K562 (cell line): ENCODE results near the gene ZNF544. TPM values are rescaled to one million over a fixed set of nuclear protein-coding genes. Genes with fewer than 3 reads are reported as not detected.

Experiments
- ETV6 ChIP-seq, 3 experiments: fragments of 150-350 bp in 1 of 3; sonication (generic) in 1 of 3; formaldehyde crosslinking in 1 of 3; IDR thresholded peaks; 2 replicates each; pipeline versions ENCODE4 v1.6.1 to v1.8.0; 2014 to 2022; ENCODE audit warnings: borderline replicate concordance in 2 of 3, low read depth in 2 of 3, antibody characterized with exemption in 1 of 3, low read length in 1 of 3, mild to moderate bottlenecking in 1 of 3, missing genetic modification reagents in 1 of 3
- FOSL1 ChIP-seq: fragments of 200-800 bp; sonication (Bioruptor generic); conservative IDR thresholded peaks from 2 replicates; pipeline ENCODE4 v1.6.1; 2016; ENCODE audit warnings: missing genetic modification characterization, missing compliant biosample characterization
- HLTF ChIP-seq: fragments of 450-650 bp; IDR thresholded peaks from 2 replicates; pipeline ENCODE4 v1.6.1; 2016
- JUND ChIP-seq, 2 experiments: IDR thresholded peaks; 2 replicates in 1 of 2; 3 replicates in 1 of 2; pipeline ENCODE4 v1.6.1; 2011; ENCODE audit warnings: borderline replicate concordance in 2 of 2, low read depth in 2 of 2, low read length in 2 of 2, improper control_type of control experiment in 1 of 2, missing biosample characterization in 1 of 2, missing genetic modification characterization in 1 of 2, missing genetic modification reagents in 1 of 2
- LARP7 ChIP-seq: fragments of 450-650 bp; IDR thresholded peaks from 2 replicates; pipeline ENCODE4 v1.6.1; 2016
- MEIS2 ChIP-seq: fragments of 450-650 bp; IDR thresholded peaks from 2 replicates; pipeline ENCODE4 v1.6.1; 2014; ENCODE audit warnings: mild to moderate bottlenecking; ENCODE audit not compliant: partially characterized antibody
- MLLT1 ChIP-seq, 2 experiments: fragments of 450-650 bp; IDR thresholded peaks; 2 replicates each; pipeline ENCODE4 v1.6.1; 2016
- OTX1 ChIP-seq: fragments of 450-650 bp; formaldehyde crosslinking; IDR thresholded peaks from 2 replicates; pipeline ENCODE4 v1.4.0; 2022; ENCODE audit warnings: mild to moderate bottlenecking
- PHB ChIP-seq: fragments of 250-450 bp; sonication (Bioruptor Pico); IDR thresholded peaks from 2 replicates; pipeline ENCODE4 v1.5.0; 2021
- PPARD ChIP-seq: fragments of 250-450 bp; sonication (Bioruptor Pico); IDR thresholded peaks from 2 replicates; pipeline ENCODE4 v1.8.0; 2022; ENCODE audit warnings: inconsistent platforms, mild to moderate bottlenecking, moderate library complexity
- RFX1 ChIP-seq: fragments of 450-650 bp; IDR thresholded peaks from 2 replicates; pipeline ENCODE4 v1.6.1; 2016; ENCODE audit warnings: mild to moderate bottlenecking, moderate library complexity
- SFPQ ChIP-seq: fragments of 200-400 bp; formaldehyde crosslinking; IDR thresholded peaks from 2 replicates; pipeline ENCODE4 v1.6.1; 2017; ENCODE audit warnings: mild to moderate bottlenecking, low read depth, low read length, moderate library complexity
- SMAD1 ChIP-seq: fragments of 150-350 bp; IDR thresholded peaks from 2 replicates; pipeline ENCODE4 v1.6.1; 2014; ENCODE audit warnings: low read length, low read depth; ENCODE audit not compliant: partially characterized antibody
- SP2 ChIP-seq: IDR thresholded peaks from 2 replicates; pipeline ENCODE4 v1.6.1; 2011; ENCODE audit warnings: mild to moderate bottlenecking, low read depth, low read length, moderate library complexity; ENCODE audit not compliant: poor library complexity, severe bottlenecking; ENCODE audit errors: extremely low read depth
- SREBF1 ChIP-seq: fragments of 150-350 bp; IDR thresholded peaks from 2 replicates; pipeline ENCODE4 v1.6.1; 2014; ENCODE audit warnings: antibody characterized with exemption, low read depth, low read length, borderline replicate concordance
- TBL1XR1 ChIP-seq, 2 experiments: IDR thresholded peaks; 2 replicates each; pipeline ENCODE4 v1.6.1; 2012; ENCODE audit warnings: improper control_type of control experiment in 2 of 2, low read length in 2 of 2, mild to moderate bottlenecking in 1 of 2
- TFE3 ChIP-seq: fragments of 450-650 bp; formaldehyde crosslinking; IDR thresholded peaks from 2 replicates; pipeline ENCODE4 v1.4.0; 2020; ENCODE audit warnings: mild to moderate bottlenecking, mixed read lengths
- U2AF1 ChIP-seq: fragments of 200-400 bp; formaldehyde crosslinking; optimal IDR thresholded peaks from 2 replicates; pipeline ENCODE3; 2017; ENCODE audit warnings: mild to moderate bottlenecking, low read depth, low read length, moderate library complexity
- YBX1 ChIP-seq: fragments of 450-650 bp; IDR thresholded peaks from 2 replicates; pipeline ENCODE4 v1.7.1; 2016; ENCODE audit warnings: mild to moderate bottlenecking
- ZNF280B ChIP-seq: fragments of 250-450 bp; sonication (Bioruptor Pico); IDR thresholded peaks from 2 replicates; pipeline ENCODE4 v1.5.1; 2021; ENCODE audit warnings: mild to moderate bottlenecking
- ZNF316 ChIP-seq: fragments of 450-650 bp; IDR thresholded peaks from 2 replicates; pipeline ENCODE4 v1.6.1; 2016
- ZNF695 ChIP-seq: fragments of 450-650 bp; formaldehyde crosslinking; IDR thresholded peaks from 2 replicates; pipeline ENCODE4 v1.4.0; 2020; ENCODE audit warnings: mild to moderate bottlenecking, moderate library complexity
- polyA plus RNA-seq, 8 experiments: library from polyadenylated mRNA; depleted of rRNA in 4 of 8; stranded (reverse) in 5 of 8; unstranded in 3 of 8; fragments of >200 nt; fragmentation: Nextera tagmentation in 2 of 8; fragmentation: Illumina TruSeq in 1 of 8; extraction: Ambion mirVana in 2 of 8; extraction: Trizol in 1 of 8; gene quantifications; 2 replicates each; pipeline versions ENCODE4 v1.2.1 to v1.2.3, GENCODE V29; 2011 to 2014; ENCODE audit warnings: inconsistent platforms in 1 of 8, missing spikeins in 1 of 8
- total RNA-seq, 7 experiments: library from RNA; depleted of rRNA in 6 of 7; stranded (reverse); fragments of >200 nt in 6 of 7; fragmentation: Illumina TruSeq in 2 of 7; extraction: Trizol in 2 of 7; gene quantifications; 2 replicates each; pipeline versions ENCODE4 v1.2.1 to v1.2.3, GENCODE V29; 2011 to 2021; ENCODE audit warnings: low replicate concordance in 1 of 7

ZNF544 gene
- total and polyA plus RNA-seq, 9 of the 15 experiments (the other 6 are each of a cell fraction or from before 2014, with no cell fraction given), result 23.6 to 59.0 (median 41.4) TPM

- TF ChIP-seq SFPQ (no peak), ETV6 (IDR thresholded peaks at IDR 0.05; ENCODE audit: borderline replicate concordance in 1 of 2, low read depth in 2 of 2, low read length in 1 of 2) (no peak), ETV6 (CRISPR knock-in tag; IDR thresholded peaks at IDR 0.05; ENCODE audit: borderline replicate concordance) (no peak), RFX1 (peak; percentile 52; the same call in 1 of the 2 replicates), ZNF316 (no peak), LARP7 (no peak), FOSL1 (tag) (no peak), TFE3 (CRISPR knock-in tag) (0 out of 2 replicates have a peak, but pooled peaks have one; percentile 4), SREBF1 (no peak), MEIS2 (peak; percentile 80), ZNF695 (CRISPR knock-in tag) (no peak), PHB (CRISPR knock-in tag) (no peak; the same call in 1 of the 2 replicates), SMAD1 (no peak), OTX1 (CRISPR knock-in tag) (peak; percentile 82), PPARD (CRISPR knock-in tag) (no peak), TBL1XR1 (IDR thresholded peaks at IDR 0.05; ENCODE audit: low read length in 2 of 2) (no peak), MLLT1 (IDR thresholded peaks at IDR 0.05) (peak in 1 of 2 experiments; percentile 77; a peak in 2 of 4 replicates), U2AF1 (no peak), JUND (IDR thresholded peaks at IDR 0.05; ENCODE audit: borderline replicate concordance, low read depth, low read length) (peak; percentile 51; the same call in 1 of the 2 replicates), JUND (tag; IDR thresholded peaks at IDR 0.05; ENCODE audit: borderline replicate concordance, low read depth, low read length) (peak; percentile 18; the same call in 1 of the 3 replicates), YBX1 (no peak), ZNF280B (CRISPR knock-in tag) (no peak), SP2 (peak; percentile 57), HLTF (no peak)
Observed at GRCh38 chr19:58278541-58279041, 49.9 kb downstream of the ZNF544 start, which contains the start of gene ZNF8 (continued).
